ENCODE measurements around the gene LRRC4C. TPM values are rescaled to one million over a fixed set of nuclear protein-coding genes. Genes with fewer than 3 reads are reported as not detected.

LRRC4C gene
- total and polyA plus RNA-seq, 2 donors (not counting 3 experiments of a cell fraction or from before 2014, with no cell fraction given): not detected

- H3K4me1 ChIP-seq (ENCODE audit: control insufficient read depth, extremely low read depth, insufficient read depth, low read length): no peaks in the 10 kb centered on the region
- POLR2A ChIA-PET: no interaction called here
- H3K27ac ChIP-seq (ENCODE audit: insufficient read depth, low read depth, low read length): no peak overlapping the region
Observed at GRCh38 chr11:41328324-41328723, 131.1 kb downstream of the LRRC4C start.

More at GRCh38 chr11:41328324-41328723, 131.1 kb downstream of the LRRC4C start:
- H3K36me3 ChIP-seq (ENCODE audit: control insufficient read depth in 2 of 2, extremely low read depth in 1 of 2, insufficient read depth in 2 of 2, low read length in 2 of 2): no peaks in the 10 kb centered on the region
- no peaks in the 10 kb centered on the region for H3K9me3 ChIP-seq (replicated peaks; ENCODE audit: control insufficient read depth, insufficient read depth, low read length)
- H4K20me1 ChIP-seq (replicated peaks; ENCODE audit: control insufficient read depth, extremely low read depth, insufficient read depth, low read length): no peaks in the 10 kb centered on the region
- no peaks in the 10 kb centered on the region for H3K9me1 ChIP-seq (replicated peaks; ENCODE audit: control insufficient read depth, extremely low read depth, insufficient read depth, low read length)
- no peak overlapping the region for H3K4me3 ChIP-seq (replicated peaks in 1 of 3; ENCODE audit: insufficient read depth in 1 of 3, low read depth in 1 of 3, low read length in 3 of 3)
- H2AFZ ChIP-seq (ENCODE audit: low read depth, low read length): no peak overlapping the region
- DNase-seq (ENCODE audit: low read depth, low spot score) (no peak), FAIRE-seq (no peak)
- BruUV-seq (replicated peaks): no TSS peak
- intact Hi-C loops (cut with micrococcal nuclease): no loop called here
- H3K27me3 ChIP-seq (ENCODE audit: control insufficient read depth in 2 of 2, insufficient read depth in 2 of 2, low read length in 2 of 2): no peaks in the 10 kb centered on the region
- no peaks in the 10 kb centered on the region for H3K79me2 ChIP-seq (ENCODE audit: control insufficient read depth, insufficient read depth, low read length)
- TF ChIP-seq FOS (IDR thresholded peaks at IDR 0.05; ENCODE audit: borderline replicate concordance, insufficient read depth, low read length) (no peak), GATA2 (IDR thresholded peaks at IDR 0.05; ENCODE audit: insufficient read depth, insufficient read length, low read depth, low read length) (no peak), CTCF (IDR thresholded peaks at IDR 0.05; ENCODE audit: extremely low read depth in 1 of 2, insufficient read depth in 1 of 2, low read depth in 1 of 2, low read length in 2 of 2) (no peak), POLR2A (IDR thresholded peaks at IDR 0.05; ENCODE audit: low read depth, low read length) (no peak), MYC (IDR thresholded peaks at IDR 0.05; ENCODE audit: low read depth, low read length) (no peak), JUN (IDR thresholded peaks at IDR 0.05; ENCODE audit: borderline replicate concordance, insufficient read depth, insufficient read length, low read depth) (no peak), MAX (IDR thresholded peaks at IDR 0.05; ENCODE audit: insufficient read depth, insufficient read length) (no peak), POLR2AphosphoS5 (IDR thresholded peaks at IDR 0.05; ENCODE audit: insufficient read depth, low read depth, low read length) (no peak), EZH2 (IDR thresholded peaks at IDR 0.05; ENCODE audit: borderline replicate concordance, low read depth, low read length, severe bottlenecking) (no peak)
- H3K4me2 ChIP-seq (ENCODE audit: insufficient read depth, low read length): no peak overlapping the region
- dilution Hi-C loops (cut with MboI; ENCODE audit: extremely low pct_ligation_motif_present, low sequenced_read_pairs): no loop called here
- no peak overlapping the region for H3K9ac ChIP-seq (replicated peaks; ENCODE audit: extremely low read depth, insufficient read depth, low read length)
- CTCF ChIA-PET: no interaction called here

Data from endothelial cell of umbilical vein (primary cell).